ENCODE data around the gene GSDME.
"Not testable (repeated sequence)": the region's sequence is repeated elsewhere in the genome, so short reads cannot be mapped to it uniquely, and the experiment has no call there.

Gene GSDME

GRCh38 chr7:24740871-24741270 is 16.4 kb downstream of the GSDME start:
- FAIRE-seq, result no peak

GRCh38 chr7:24739306-24739705 is 18.0 kb downstream of the GSDME start:
- no peak for FAIRE-seq

- no peak for FAIRE-seq
These were observed 18.7 kb downstream of the GSDME start for GRCh38 chr7:24738577-24738976.

DNA sequence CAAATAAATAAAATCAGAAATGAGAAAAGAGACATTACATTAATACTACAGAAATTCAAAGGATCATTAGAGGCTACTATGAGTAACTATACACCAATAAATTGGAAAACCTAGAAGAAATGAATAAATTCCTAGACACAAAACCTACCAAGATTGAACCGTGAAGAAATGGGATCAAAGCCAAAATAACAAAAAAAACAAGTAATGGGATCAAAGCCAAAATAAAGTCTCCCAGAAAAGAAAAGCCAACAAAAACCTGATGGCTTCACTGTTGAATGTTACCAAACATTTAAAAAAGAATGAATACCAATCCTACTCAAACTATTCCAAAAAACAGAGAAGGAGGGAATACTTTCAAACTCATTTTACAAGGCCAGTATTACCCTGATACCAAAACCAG is 20.0 kb downstream of the GSDME start:
- no peak for FAIRE-seq

GRCh38 chr7:24735594-24735993 is 21.7 kb downstream of the GSDME start:
- FAIRE-seq, result not testable (repeated sequence)

DNA sequence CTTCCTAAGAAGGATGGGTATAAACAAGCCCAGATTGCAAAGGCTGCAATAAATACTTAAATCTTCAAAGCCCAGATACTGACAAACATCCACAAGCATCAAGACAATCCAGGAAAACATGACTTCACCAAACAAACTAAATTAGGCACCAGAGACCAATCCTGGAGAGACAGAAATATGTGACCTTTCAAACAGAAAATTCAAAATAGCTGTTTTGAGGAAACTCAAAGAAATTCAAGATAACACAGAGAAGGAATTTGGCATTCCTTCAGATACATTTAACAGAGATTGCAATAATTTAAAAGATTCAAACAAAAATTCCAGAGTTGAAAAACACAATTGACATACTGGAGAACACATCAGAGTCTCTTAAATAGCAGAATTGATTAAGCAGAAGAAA is 23.0 kb downstream of the GSDME start:
- FAIRE-seq, result no peak

DNA sequence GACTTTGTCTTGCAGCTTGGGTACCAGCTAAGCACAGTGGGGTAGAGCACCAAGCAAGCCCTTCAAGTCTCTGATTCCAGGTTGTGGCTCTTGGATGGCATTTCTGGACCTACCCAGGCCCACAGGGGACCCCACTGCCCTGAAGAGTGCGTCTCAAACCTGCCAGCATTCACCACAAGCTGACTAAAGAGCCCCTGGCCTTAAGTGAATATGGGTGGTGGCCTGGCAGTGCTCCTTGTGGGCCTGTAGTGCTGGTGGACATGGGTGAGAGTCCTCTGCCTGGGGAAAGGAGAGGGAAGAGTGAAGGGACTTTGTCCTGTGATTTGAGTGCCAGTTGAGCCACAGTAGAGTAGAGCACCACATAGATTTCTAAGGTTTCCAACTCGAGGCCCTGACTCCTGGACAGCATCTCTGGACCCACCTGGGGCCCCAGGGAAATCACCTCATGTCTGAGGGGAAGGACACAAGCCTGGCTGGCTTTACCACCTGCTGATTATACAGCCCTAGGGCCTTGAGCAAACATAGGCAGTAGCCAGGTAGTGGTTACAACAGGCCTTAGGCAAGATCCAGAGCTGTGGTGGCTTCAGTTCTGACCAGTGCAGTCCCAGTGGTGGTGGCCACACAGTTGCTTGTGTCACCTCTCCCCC is 23.7 kb downstream of the GSDME start:
- no peak for FAIRE-seq

GRCh38 chr7:24732646-24733413 is 24.4 kb downstream of the GSDME start:
- no peak for FAIRE-seq

DNA sequence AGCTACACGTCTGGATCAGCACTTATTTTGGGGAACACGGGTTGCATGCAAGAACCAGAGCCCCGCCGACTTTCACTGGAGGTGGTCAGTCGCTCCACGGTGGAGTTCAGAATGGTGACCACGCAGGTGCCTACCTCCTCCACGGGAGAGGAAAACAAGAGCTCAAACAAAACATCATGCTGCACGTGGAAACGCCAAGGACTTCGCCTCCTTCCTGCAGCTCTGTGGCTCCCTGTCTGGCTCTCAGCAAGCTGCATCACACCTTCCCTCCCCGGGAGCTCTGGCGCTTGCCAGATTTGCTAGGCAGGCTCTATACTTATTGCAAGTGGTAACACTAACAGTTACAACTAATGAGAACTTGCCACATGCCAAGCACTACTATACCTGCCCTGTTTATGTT is 26.0 kb downstream of the GSDME start:
- no peak for FAIRE-seq

- FAIRE-seq, result no peak
These were observed 27.3 kb downstream of the GSDME start for GRCh38 chr7:24730018-24730369.

DNA sequence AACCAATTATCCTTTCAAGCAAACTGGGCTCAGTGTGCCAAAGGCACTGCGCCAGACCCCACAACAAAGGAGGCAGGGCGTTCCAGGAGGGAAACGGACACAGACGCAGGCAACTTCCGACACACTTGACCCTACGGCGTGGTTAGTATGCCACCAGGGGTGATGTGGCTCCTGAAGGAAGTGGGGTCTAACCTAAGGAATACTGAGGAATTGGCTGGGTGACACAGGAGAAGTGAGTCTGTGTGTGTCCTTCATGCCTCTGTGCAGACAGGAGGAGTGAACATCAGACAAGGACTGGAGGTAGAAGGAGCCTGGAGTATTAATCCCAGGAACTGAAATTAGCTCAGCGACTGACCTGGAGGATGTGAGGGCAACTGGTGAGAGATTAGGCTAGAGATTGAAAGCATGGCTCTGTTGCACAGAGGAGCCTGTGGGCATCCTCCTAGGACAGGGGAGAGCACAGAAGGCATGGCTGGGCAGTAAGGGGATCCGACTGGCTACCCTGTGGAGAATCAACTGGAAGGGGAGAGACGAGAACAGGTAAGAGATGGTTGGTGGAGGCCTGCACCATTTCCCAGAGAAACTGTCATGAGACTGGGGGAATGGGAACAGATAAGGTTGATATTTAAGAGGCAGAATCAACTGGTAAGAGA is 27.8 kb downstream of the GSDME start:
- FAIRE-seq, result no peak

GRCh38 chr7:24728503-24729364 is 28.5 kb downstream of the GSDME start:
- FAIRE-seq, result no peak

GRCh38 chr7:24728121-24728500 is 29.2 kb downstream of the GSDME start:
- FAIRE-seq, result no peak

- FAIRE-seq, result no peak
These were observed 29.8 kb downstream of the GSDME start for GRCh38 chr7:24727154-24728120.

DNA sequence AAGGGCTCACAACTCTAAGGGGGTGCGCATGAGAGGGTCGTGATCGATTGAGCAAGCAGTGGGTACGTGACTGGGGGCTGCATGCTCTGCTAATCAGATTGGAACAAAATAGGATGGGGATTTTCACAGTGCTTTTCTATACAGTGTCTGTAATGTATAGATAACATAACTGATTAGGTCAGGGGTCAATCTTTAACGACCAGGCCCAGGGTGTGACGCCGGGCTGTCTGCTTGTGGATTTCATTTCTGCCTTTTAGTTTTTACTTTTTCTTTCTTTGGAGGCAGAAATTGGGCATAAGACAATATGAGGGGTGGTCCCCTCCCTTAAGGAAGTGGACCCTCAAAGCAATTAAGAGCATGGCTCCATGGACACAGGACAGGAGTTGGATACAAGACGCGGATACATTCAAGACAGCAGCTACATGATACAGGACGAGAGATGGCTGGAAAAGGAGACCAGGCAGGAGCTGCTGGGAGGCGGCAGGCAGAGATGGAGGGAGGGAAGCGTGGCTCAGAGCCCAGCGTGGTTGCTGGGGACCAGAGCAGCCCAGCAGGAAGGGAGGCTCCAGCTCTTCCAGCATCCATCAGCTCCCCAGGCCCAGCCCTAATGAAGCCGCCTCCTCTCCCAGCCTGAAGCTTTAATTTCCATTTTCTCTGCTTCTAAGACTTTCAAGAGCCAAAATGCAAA is 31.6 kb downstream of the GSDME start:
- FAIRE-seq, result no peak

DNA sequence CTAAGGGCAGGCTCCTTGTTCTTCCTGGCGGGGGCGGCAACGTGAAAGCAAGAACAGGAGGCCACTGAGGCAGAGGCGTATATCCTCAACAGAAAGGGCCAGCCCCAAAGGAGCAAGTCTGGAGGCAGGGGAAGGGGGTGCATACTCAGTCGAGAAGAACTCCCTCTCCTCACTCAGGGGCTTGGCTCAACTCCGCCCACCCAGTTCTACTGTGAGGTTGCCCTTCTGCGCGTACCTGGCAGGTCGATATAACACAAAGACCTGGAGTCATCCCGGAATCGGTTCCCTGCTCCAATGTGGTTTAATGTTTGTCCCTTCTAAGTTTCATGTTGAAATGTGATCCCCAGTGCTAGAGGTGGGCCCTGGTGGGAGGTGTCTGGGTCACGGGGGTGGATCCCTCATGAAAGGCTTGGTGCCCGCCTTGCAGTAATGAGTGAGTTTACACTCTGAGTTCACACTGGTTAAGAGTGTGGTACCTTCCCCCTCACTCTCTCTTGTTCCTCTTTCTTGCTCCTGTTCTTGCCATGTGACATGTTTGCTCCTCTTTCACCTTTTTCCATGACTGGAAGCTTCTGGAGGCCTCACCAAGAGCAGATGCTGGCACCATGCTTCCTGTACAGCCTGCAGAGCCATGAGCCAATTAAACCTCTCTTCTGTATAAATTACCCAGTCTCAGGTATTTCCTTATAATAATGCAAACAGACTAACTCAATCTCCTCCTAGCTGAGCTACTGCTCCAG is 32.6 kb downstream of the GSDME start:
- FAIRE-seq, result no peak

DNA sequence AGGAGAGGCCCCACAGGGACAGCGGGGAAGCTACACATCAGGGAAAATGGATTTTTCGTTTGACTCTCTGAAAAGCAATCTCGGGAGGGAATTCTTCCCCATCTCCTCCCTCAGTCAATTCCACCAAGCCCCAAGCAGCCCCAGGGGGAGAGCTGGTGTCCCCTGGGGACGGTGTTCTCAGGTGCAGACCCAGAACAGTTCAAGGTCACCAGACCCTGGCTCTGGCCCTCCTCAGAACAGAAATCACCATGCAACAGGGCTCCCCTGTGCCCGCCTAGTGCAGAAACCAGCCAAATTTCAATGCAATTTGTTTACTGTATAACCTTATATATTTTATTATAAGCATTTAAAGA is 34.1 kb downstream of the GSDME start:
- FAIRE-seq, result no peak

DNA sequence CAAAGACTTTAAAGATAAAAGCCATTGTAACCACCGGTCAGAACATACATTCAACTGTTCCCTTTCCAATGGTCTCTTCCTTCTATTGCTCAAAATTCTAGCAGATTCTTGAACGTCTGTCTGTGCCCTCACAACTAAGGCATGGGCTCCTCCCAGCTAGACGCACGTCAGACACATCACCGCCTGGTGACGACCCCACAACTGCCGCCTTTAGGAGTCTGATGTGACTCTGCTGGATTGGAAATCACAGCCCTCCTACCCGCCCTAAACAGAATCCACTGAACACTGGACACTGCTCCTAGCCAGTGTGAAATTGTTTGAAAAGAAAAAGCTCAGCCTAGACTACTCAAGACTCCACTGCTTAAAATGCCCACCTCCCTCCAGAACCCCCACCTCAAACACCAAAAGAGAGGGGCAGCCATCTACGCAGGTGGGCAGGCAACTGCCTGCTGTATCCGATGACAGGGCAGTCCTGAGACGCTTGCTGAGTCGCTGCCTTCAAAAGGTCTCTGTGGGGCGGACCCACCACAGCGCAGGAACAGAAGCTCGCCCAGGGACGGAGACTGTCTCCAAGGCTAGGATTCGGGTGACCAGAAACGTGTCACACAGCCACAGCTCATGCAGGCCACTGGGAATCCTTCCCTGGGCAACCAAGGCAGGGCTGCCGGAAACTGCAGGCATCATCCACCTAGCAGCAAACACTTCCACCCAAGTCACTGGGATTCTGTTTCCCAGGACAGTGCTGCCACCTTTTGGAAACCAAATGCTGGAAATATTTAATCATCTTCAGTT is 34.7 kb downstream of the GSDME start:
- FAIRE-seq, result no peak

DNA sequence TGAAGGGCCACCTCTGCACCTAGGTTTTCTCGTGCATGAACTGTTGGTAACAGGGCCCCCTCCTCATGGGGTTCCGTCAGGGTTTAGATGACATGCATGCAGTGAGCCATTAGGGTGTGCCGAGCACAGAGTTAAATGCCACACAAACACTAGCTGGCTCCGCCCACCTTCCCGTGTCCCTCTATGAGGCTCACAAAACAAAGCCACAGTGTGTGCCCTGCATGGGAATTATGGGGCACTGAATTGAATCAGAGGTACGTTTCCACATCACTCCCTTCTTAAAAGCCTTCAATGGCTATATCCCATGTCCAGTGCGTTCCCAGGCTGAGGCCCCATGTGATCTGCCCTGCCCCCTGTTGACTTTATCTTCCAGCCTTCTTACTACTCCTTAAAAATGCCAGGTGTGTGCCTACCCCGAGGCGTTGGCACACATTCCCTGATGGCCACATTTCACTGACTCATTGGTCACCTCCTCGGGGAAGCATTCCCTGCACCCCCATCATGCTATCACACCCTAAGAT is 35.7 kb downstream of the GSDME start:
- no peak for FAIRE-seq

DNA sequence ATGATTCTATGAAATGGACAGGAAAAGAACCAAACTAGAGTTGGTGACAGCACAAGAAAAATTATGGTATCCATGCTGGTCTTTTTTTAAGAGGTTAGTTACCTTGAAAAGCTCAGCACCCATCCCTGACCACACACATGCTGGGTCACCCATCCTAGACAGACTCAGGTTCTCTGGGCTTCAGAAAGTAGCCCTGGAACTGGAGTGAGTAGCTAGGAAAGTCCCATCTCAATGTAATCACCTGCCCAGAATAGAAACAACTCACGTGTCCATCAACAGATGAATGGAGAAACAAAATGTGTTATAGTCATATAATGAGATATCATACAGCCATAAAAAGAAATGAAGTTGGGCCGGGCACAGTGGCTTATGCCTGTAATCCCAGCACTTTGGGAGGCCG is 37.0 kb downstream of the GSDME start:
- FAIRE-seq, result no peak

All from colon (tissue), 2 donors.